CD8-positive, alpha-beta memory T cell (primary cell): Measurements from ENCODE around the gene LUZP1. TPM values are rescaled to one million over a fixed set of nuclear protein-coding genes. Genes with fewer than 3 reads are reported as not detected.

Source experiments
- CTCF ChIA-PET: fragments of 350-600 bp; sonication (Branson Sonifier 250); formaldehyde crosslinking; loops from one replicate; lab custom pipeline; 2021; ENCODE audit warnings: antibody characterized with exemption; lab: Charles Lee
- POLR2A ChIA-PET: fragments of 350-600 bp; sonication (Branson Sonifier 250); formaldehyde crosslinking; loops from one replicate; lab custom pipeline; 2021; ENCODE audit warnings: antibody characterized with exemption; lab: Charles Lee
- DNase-seq, 5 donors: peaks; one replicate each; pipeline versions ENCODE4 v3.0.0 to v3.0.0-alpha.2; 2020 to 2022; ENCODE audit warnings: mixed read lengths in 1 of 5
- H3K27ac ChIP-seq: one replicate; pipeline ENCODE4 v1.7.0; 2013; ENCODE audit warnings: low read depth, mild to moderate bottlenecking, low read length, moderate library complexity
- H3K27me3 ChIP-seq: 2 replicates; pipeline ENCODE4 v1.7.0; 2013; ENCODE audit warnings: low read length, mild to moderate bottlenecking; ENCODE audit not compliant: insufficient read depth, poor library complexity, severe bottlenecking
- H3K36me3 ChIP-seq: 2 replicates; pipeline ENCODE4 v1.7.0; 2013; ENCODE audit warnings: mild to moderate bottlenecking, low read length, moderate library complexity; ENCODE audit not compliant: insufficient read depth
- H3K4me1 ChIP-seq: 2 replicates; pipeline ENCODE4 v1.7.0; 2013; ENCODE audit warnings: mild to moderate bottlenecking, low read length, moderate library complexity; ENCODE audit not compliant: insufficient read depth
- H3K4me3 ChIP-seq: 2 replicates; pipeline ENCODE4 v1.7.0; 2013; ENCODE audit warnings: mild to moderate bottlenecking, low read length
- H3K9me3 ChIP-seq: 2 replicates; pipeline ENCODE4 v1.7.0; 2013; ENCODE audit warnings: mild to moderate bottlenecking, low read length
- H3K27ac Mint-ChIP-seq, 8 donors: one replicate each; pipeline ENCODE4 v1.8.0; 2020 to 2021; ENCODE audit warnings: mixed read lengths in 8 of 8, mild to moderate bottlenecking in 6 of 8, inconsistent platforms in 3 of 8, moderate library complexity in 3 of 8
- H3K27me3 Mint-ChIP-seq, 2 donors: one replicate each; pipeline ENCODE4 v1.8.0; 2020 to 2021; ENCODE audit warnings: mixed read lengths in 2 of 2, mild to moderate bottlenecking in 1 of 2, moderate library complexity in 1 of 2
- H3K36me3 Mint-ChIP-seq, 3 donors: one replicate each; pipeline ENCODE4 v1.8.0; 2020 to 2021; ENCODE audit warnings: mixed read lengths in 3 of 3, inconsistent platforms in 1 of 3, mild to moderate bottlenecking in 1 of 3
- H3K4me1 Mint-ChIP-seq, 3 donors: one replicate each; pipeline ENCODE4 v1.8.0; 2020 to 2021; ENCODE audit warnings: mixed read lengths in 3 of 3, inconsistent platforms in 1 of 3, mild to moderate bottlenecking in 1 of 3
- H3K4me3 Mint-ChIP-seq, 7 donors: one replicate each; pipeline ENCODE4 v1.8.0; 2020 to 2021; ENCODE audit warnings: mixed read lengths in 7 of 7, mild to moderate bottlenecking in 6 of 7, moderate library complexity in 4 of 7, inconsistent platforms in 2 of 7
- H3K9me3 Mint-ChIP-seq, 5 donors: one replicate each; pipeline ENCODE4 v1.8.0; 2020 to 2022; ENCODE audit warnings: mixed read lengths in 5 of 5, mild to moderate bottlenecking in 3 of 5, moderate library complexity in 2 of 5, inconsistent platforms in 1 of 5
- polyA plus RNA-seq: library from polyadenylated mRNA; unstranded; fragments of 300-500 nt; fragmentation: Illumina TruSeq; gene quantifications from one replicate; pipeline ENCODE4 v1.2.3, GENCODE V29; 2021
- total RNA-seq, 2 experiments: library from RNA; stranded (reverse); gene quantifications; one replicate each; pipeline ENCODE4 v1.2.3, GENCODE V29; 2021

The LUZP1 gene
- total and polyA plus RNA-seq, 3 experiments from 2014 or later, result 19.5 to 32.8 (median 19.6) TPM

DNA sequence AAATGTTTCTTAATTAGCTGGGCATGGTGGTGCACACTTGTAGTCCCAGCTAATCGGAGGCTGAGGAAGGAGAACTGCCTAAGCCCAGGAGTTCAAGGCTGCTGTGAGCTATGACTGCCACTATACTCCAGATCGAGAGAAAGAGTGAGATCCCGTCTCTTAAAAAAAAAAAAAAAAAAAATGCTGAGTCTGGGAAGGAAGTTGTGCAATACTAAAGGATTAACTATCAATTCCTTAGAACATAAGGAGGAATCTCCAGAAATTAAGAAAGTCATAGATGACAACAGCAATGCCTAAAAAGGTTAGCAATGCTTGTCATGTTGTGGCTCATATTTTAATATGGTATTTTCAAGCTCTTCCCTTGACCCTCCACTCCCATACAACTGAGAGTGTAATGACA is 5.3 kb downstream of the LUZP1 start:
- H3K9me3 ChIP-seq, result no peaks in the 10 kb centered on the region
- Mint-ChIP-seq H3K27me3 (no peaks in the 10 kb centered on the region), H3K4me1 (peaks cover 40 to 44% (median 42%) of the 10 kb centered on the region in 3 donors), H3K9me3 (no peaks in the 10 kb centered on the region), H3K27ac (no peak overlapping the region), H3K36me3 (peaks cover 0 to 2% (median 0%) of the 10 kb centered on the region in 3 donors), H3K4me3 (peak overlapping the region in 1 of 7 donors; percentile 58)
- DNase-seq, result no peak
- ChIA-PET POLR2A (no interaction called here), CTCF (interaction anchor here (1.0 to 1.3 kb wide), 2 partner anchors 19 to 60 kb away, joined by 4 read pairs; no protein-coding TSS in a partner anchor)
- no peak overlapping the region for H3K4me3 ChIP-seq
- no peaks in the 10 kb centered on the region for H3K27me3 ChIP-seq
- H3K36me3 ChIP-seq, result no peaks in the 10 kb centered on the region
- H3K4me1 ChIP-seq, result peaks cover 8% of the 10 kb centered on the region
- no peak overlapping the region for H3K27ac ChIP-seq

DNA sequence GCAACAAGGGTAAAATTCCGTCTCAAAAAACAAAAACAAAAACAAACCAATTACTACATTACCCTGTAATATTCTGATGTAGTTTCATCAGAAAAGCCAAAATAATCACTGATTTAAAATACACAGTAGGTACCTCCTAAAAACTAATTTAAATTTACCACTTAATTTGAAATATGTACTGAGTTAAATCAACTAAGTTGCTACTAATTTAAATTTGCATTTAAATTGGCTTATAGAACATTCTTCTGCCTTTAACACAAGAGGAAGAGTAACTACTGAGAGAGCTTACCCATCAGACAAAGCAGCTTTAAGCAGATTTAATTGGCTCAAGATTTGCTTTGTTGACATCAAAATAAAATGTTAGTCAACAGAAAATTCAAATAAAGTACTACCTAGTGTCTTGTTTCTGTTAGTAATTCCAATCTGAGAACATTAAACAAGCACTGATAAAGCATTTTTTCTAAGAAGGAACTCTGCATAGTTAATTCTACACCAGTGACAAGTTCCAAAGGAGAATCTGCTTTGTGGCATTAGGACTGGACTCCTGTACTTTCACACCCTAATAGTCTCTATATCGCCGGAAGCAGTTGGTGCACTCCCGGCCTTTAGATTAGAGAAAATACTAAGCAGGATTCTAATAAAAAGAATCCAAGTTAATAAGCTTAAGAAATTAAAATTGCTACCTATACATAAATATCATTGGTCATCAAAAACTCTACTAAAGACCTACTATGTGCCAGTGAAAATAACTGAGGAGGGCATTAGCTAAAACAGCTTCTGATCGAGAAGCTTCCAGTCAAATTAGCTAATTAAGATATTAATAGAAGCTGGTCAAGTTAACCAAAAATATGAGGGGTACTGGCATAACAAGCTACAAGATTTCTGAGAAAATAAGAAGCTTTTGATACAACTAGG is 8.4 kb downstream of the LUZP1 start:
- Histone ChIP-seq H3K9me3 (no peaks in the 10 kb centered on the region), H3K4me1 (no peaks in the 10 kb centered on the region), H3K4me3 (no peak overlapping the region), H3K27ac (no peak overlapping the region), H3K36me3 (no peaks in the 10 kb centered on the region), H3K27me3 (no peaks in the 10 kb centered on the region)
- Mint-ChIP-seq H3K27me3 (no peaks in the 10 kb centered on the region), H3K36me3 (peaks cover 0 to 2% (median 0%) of the 10 kb centered on the region in 3 donors), H3K4me1 (peaks cover 28 to 31% (median 30%) of the 10 kb centered on the region in 3 donors), H3K27ac (peak overlapping the region in 1 of 8 donors; percentile 4), H3K4me3 (no peak overlapping the region), H3K9me3 (no peaks in the 10 kb centered on the region)
- no peak for DNase-seq
- CTCF ChIA-PET, result interaction anchor here (0.9 to 1.8 kb wide), 4 partner anchors 8 to 60 kb away, joined by 3 to 8 read pairs (median 4); partner anchors contain the start of gene LUZP1
- POLR2A ChIA-PET, result no interaction called here

GRCh38 chr1:23156940-23157339 is 11.7 kb downstream of the LUZP1 start:
- Histone ChIP-seq H3K27ac (no peak overlapping the region), H3K36me3 (no peaks in the 10 kb centered on the region), H3K27me3 (no peaks in the 10 kb centered on the region), H3K9me3 (no peaks in the 10 kb centered on the region), H3K4me1 (no peaks in the 10 kb centered on the region), H3K4me3 (no peak overlapping the region)
- H3K4me1 Mint-ChIP-seq, result peaks cover 25 to 35% (median 29%) of the 10 kb centered on the region in 3 donors
- H3K9me3 Mint-ChIP-seq, result no peaks in the 10 kb centered on the region
- no peaks in the 10 kb centered on the region for H3K27me3 Mint-ChIP-seq
- ChIA-PET POLR2A (no interaction called here), CTCF (no interaction called here)
- DNase-seq, result no peak
- H3K36me3 Mint-ChIP-seq, result peaks cover 0 to 3% (median 2%) of the 10 kb centered on the region in 3 donors
- no peak overlapping the region for H3K4me3 Mint-ChIP-seq
- H3K27ac Mint-ChIP-seq, result peak overlapping the region in 2 of 8 donors; percentile 47 to 63

GRCh38 chr1:23152966-23153684 is 15.5 kb downstream of the LUZP1 start:
- ChIA-PET CTCF (no interaction called here), POLR2A (no interaction called here)
- Histone ChIP-seq H3K27me3 (no peaks in the 10 kb centered on the region), H3K36me3 (no peaks in the 10 kb centered on the region), H3K4me1 (peaks cover 6% of the 10 kb centered on the region), H3K27ac (no peak overlapping the region), H3K4me3 (no peak overlapping the region), H3K9me3 (no peaks in the 10 kb centered on the region)
- Mint-ChIP-seq H3K27ac (peak overlapping the region in 1 of 8 donors; percentile 4), H3K36me3 (peaks cover 0 to 4% (median 2%) of the 10 kb centered on the region in 3 donors), H3K4me3 (no peak overlapping the region), H3K27me3 (no peaks in the 10 kb centered on the region), H3K9me3 (no peaks in the 10 kb centered on the region), H3K4me1 (peaks cover 40 to 54% (median 46%) of the 10 kb centered on the region in 3 donors)
- no peak for DNase-seq

GRCh38 chr1:23150742-23151141 is 17.9 kb downstream of the LUZP1 start:
- Histone ChIP-seq H3K4me3 (no peak overlapping the region), H3K36me3 (no peaks in the 10 kb centered on the region), H3K4me1 (peaks cover 10% of the 10 kb centered on the region), H3K9me3 (no peaks in the 10 kb centered on the region), H3K27me3 (no peaks in the 10 kb centered on the region), H3K27ac (no peak overlapping the region)
- no peak for DNase-seq
- Mint-ChIP-seq H3K4me1 (peaks cover 38 to 52% (median 45%) of the 10 kb centered on the region in 3 donors), H3K27ac (no peak overlapping the region), H3K36me3 (peaks cover 0 to 4% (median 3%) of the 10 kb centered on the region in 3 donors), H3K4me3 (no peak overlapping the region), H3K27me3 (no peaks in the 10 kb centered on the region), H3K9me3 (no peaks in the 10 kb centered on the region)
- ChIA-PET POLR2A (no interaction called here), CTCF (interaction anchor here (1.3 kb wide), 1 partner anchor 33 kb away, joined by 3 read pairs; no protein-coding TSS in a partner anchor)

- ChIA-PET CTCF (interaction anchor here (1.3 kb wide), 1 partner anchor 34 kb away, joined by 3 read pairs; no protein-coding TSS in a partner anchor), POLR2A (interaction anchor here (0.7 kb wide), 1 partner anchor 111 kb away, joined by 6 read pairs; no protein-coding TSS in a partner anchor)
- Mint-ChIP-seq H3K4me3 (no peak overlapping the region), H3K36me3 (peaks cover 0 to 4% (median 3%) of the 10 kb centered on the region in 3 donors), H3K4me1 (peaks cover 38 to 52% (median 45%) of the 10 kb centered on the region in 3 donors), H3K9me3 (no peaks in the 10 kb centered on the region), H3K27ac (peak overlapping the region in 2 of 8 donors; percentile 3 to 74), H3K27me3 (no peaks in the 10 kb centered on the region)
- Histone ChIP-seq H3K4me1 (peaks cover 10% of the 10 kb centered on the region), H3K27ac (no peak overlapping the region), H3K27me3 (no peaks in the 10 kb centered on the region), H3K36me3 (no peaks in the 10 kb centered on the region), H3K9me3 (no peaks in the 10 kb centered on the region), H3K4me3 (no peak overlapping the region)
- DNase-seq, result no peak
Measured at GRCh38 chr1:23150125-23150524, 18.5 kb downstream of the LUZP1 start.

DNA sequence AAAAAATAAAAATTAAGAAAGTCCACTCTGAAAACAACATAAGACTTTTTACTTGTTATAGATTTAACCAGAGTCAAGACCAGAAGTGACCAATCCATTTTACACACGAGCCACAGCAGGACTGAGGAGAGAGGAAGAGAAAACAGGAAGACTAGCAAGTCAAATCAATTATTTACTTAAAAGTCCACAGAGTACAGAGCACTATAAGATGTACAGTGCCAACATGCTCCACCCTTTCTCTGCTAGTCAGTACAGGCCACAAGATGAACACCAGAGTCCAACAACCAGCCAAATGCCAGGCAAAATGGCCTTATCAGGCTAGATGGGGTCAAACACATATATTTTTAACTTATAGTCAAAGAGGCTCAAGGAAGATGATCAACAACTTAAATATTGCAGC is 19.5 kb downstream of the LUZP1 start:
- Histone ChIP-seq H3K4me1 (peaks cover 10% of the 10 kb centered on the region), H3K27ac (no peak overlapping the region), H3K36me3 (no peaks in the 10 kb centered on the region), H3K9me3 (no peaks in the 10 kb centered on the region), H3K27me3 (no peaks in the 10 kb centered on the region), H3K4me3 (no peak overlapping the region)
- no peaks in the 10 kb centered on the region for H3K9me3 Mint-ChIP-seq
- ChIA-PET CTCF (interaction anchor here (0.6 kb wide), 1 partner anchor 1516 kb away, joined by 3 read pairs; no protein-coding TSS in a partner anchor), POLR2A (no interaction called here)
- H3K4me1 Mint-ChIP-seq, result peaks cover 39 to 52% (median 45%) of the 10 kb centered on the region in 3 donors
- peaks cover 0 to 4% (median 1%) of the 10 kb centered on the region in 3 donors for H3K36me3 Mint-ChIP-seq
- no peak overlapping the region for H3K4me3 Mint-ChIP-seq
- peak overlapping the region in 4 of 8 donors; percentile 4 to 76 (median 42) for H3K27ac Mint-ChIP-seq
- no peaks in the 10 kb centered on the region for H3K27me3 Mint-ChIP-seq
- DNase-seq, result no peak
